Kidney epithelial cell (primary cell): ENCODE data around the gene ITGB1BP1. TPM values are rescaled to one million over a fixed set of nuclear protein-coding genes. Genes with fewer than 3 reads are reported as not detected.
A peak's percentile ranks its signal among the peaks of the same experiment; 100 is the strongest.

ENCODE experiments used
- DNase-seq: peaks from one replicate; pipeline ENCODE4 v3.0.0-alpha.2; 2010; ENCODE audit warnings: low read depth
- H3K27me3 ChIP-seq: 2 replicates; pipeline ENCODE4 v1.6.0; 2011; ENCODE audit warnings: low read length; ENCODE audit not compliant: control insufficient read depth, insufficient read depth
- H3K36me3 ChIP-seq: 2 replicates; pipeline ENCODE4 v1.5.1; 2011; ENCODE audit warnings: low read length; ENCODE audit not compliant: control insufficient read depth, insufficient read depth
- H3K4me3 ChIP-seq: 2 replicates; pipeline ENCODE4 v1.5.1; 2011; ENCODE audit warnings: low read depth, mild to moderate bottlenecking, control low read depth, low read length
- CTCF ChIP-seq: IDR thresholded peaks from 2 replicates; pipeline ENCODE4 v1.5.1; 2011; ENCODE audit warnings: mild to moderate bottlenecking, moderate library complexity, low read length, control low read depth, inconsistent platforms; ENCODE audit not compliant: insufficient read depth, poor library complexity, severe bottlenecking
- total RNA-seq: library from RNA; depleted of rRNA; stranded (reverse); fragments of >200 nt; gene quantifications from 2 replicates; pipeline ENCODE4 v1.2.3, GENCODE V29; 2015

The ITGB1BP1 gene
- total RNA-seq, 1 donor from 2014 or later, result 41.4 TPM

GRCh38 chr2:9422321-9423099, 818 bp downstream of the ITGB1BP1 start:
- DNase-seq, result no peak
- Histone ChIP-seq H3K27me3 (no peaks in the 10 kb centered on the region), H3K36me3 (no peaks in the 10 kb centered on the region), H3K4me3 (peak overlapping the region; percentile 66)
- no peak for TF ChIP-seq CTCF

- H3K4me3 ChIP-seq, result no peak overlapping the region
- H3K36me3 ChIP-seq, result peaks cover 2% of the 10 kb centered on the region
- H3K27me3 ChIP-seq, result no peaks in the 10 kb centered on the region
- DNase-seq, result no peak
- no peak for TF ChIP-seq CTCF
Measured at GRCh38 chr2:9420495-9420894, 2.8 kb downstream of the ITGB1BP1 start.

GRCh38 chr2:9419541-9419940, 3.8 kb downstream of the ITGB1BP1 start:
- DNase-seq, result no peak
- Histone ChIP-seq H3K36me3 (peaks cover 2% of the 10 kb centered on the region), H3K27me3 (no peaks in the 10 kb centered on the region), H3K4me3 (no peak overlapping the region)
- TF ChIP-seq CTCF, result no peak

- Histone ChIP-seq H3K27me3 (no peaks in the 10 kb centered on the region), H3K36me3 (peaks cover 2% of the 10 kb centered on the region), H3K4me3 (no peak overlapping the region)
- no peak for DNase-seq
- TF ChIP-seq CTCF, result no peak
Measured at GRCh38 chr2:9418746-9419145, 4.6 kb downstream of the ITGB1BP1 start.

GRCh38 chr2:9417725-9418124, 5.6 kb downstream of the ITGB1BP1 start:
- no peak for TF ChIP-seq CTCF
- Histone ChIP-seq H3K36me3 (peaks cover 2% of the 10 kb centered on the region), H3K27me3 (no peaks in the 10 kb centered on the region), H3K4me3 (no peak overlapping the region)
- DNase-seq, result no peak

- TF ChIP-seq CTCF, result no peak
Measured at GRCh38 chr2:9416962-9417316, 6.4 kb downstream of the ITGB1BP1 start.

More at GRCh38 chr2:9416962-9417316, 6.4 kb downstream of the ITGB1BP1 start:
- Histone ChIP-seq H3K27me3 (no peaks in the 10 kb centered on the region), H3K36me3 (peaks cover 2% of the 10 kb centered on the region), H3K4me3 (no peak overlapping the region)
- no peak for DNase-seq
